Measurements from ENCODE around the gene IL17D.
"Not testable (repeated sequence)": the region's sequence is repeated elsewhere in the genome, so short reads cannot be mapped to it uniquely, and the experiment has no call there.

The IL17D gene

DNA sequence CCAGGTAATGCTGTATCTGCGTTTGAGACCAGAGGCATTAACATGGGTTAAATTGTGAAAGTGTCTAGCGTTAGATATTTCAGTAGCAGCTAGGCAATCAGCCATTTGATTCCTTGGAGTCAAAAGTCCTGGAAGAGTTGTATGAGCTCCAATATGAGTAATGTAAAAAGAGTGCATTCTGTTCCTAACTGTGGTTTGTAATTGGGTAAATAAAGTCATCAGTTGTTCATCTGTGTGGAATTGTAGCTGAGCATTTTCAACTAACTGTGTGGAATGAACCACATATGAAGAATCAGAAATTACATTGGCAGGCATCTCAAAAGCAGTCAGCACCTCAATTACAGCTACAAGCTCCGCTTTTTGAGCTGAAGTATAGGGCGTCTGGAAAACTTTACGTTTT is 22.0 kb upstream of the IL17D start:
- DNase-seq, H3K36me3 Mint-ChIP-seq, H3K9me3 Mint-ChIP-seq, H3K27ac Mint-ChIP-seq, H3K4me1 Mint-ChIP-seq, H3K4me3 Mint-ChIP-seq, CTCF ChIA-PET, H3K27me3 Mint-ChIP-seq: not testable (repeated sequence)

DNA sequence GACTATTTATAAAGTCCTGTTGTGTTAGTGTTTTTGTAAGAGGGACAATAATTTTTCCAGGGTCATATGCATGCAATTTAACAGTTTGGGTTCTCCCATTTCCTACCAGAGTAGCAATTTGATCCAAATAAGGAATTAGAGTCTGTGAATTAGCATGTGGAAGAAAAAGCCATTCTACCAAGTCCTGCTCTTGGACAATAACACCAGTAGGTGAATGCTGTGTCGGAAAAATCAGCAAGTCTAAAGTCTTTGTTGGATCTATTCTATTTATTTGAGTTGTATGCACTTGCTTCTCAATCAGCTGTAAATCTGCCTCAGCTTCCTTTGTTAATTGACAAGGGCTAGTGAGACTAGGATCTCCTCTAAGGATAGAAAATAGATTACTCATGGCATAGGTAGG is 21.4 kb upstream of the IL17D start:
- Mint-ChIP-seq H3K4me3 (no peak overlapping the region), H3K36me3 (no peaks in the 10 kb centered on the region), H3K4me1 (no peaks in the 10 kb centered on the region), H3K27ac (no peak overlapping the region), H3K27me3 (no peaks in the 10 kb centered on the region), H3K9me3 (no peaks in the 10 kb centered on the region)
- DNase-seq = no peak
- CTCF ChIA-PET = no interaction called here

DNA sequence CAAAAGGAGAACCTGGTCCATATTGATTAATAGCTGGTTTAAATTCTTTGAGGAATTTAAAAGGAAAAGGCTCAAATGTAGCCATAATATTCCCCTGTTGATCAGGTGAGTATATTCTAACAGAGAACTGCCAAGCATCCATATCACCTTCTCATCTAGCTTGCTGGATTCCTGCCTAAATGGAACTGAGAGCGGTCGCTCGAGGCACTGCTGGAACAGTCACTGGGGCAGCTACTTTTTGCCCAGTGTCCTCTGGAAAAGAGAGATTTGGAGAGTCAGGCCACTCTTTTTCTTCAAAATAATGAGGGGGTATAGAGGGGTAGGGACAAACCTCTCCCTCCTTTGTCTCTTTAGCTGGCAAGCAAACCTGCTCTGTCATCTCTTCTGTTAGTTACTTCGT is 19.5 kb upstream of the IL17D start:
- H3K4me1 Mint-ChIP-seq = no peaks in the 10 kb centered on the region
- H3K27me3 Mint-ChIP-seq = no peaks in the 10 kb centered on the region

DNA sequence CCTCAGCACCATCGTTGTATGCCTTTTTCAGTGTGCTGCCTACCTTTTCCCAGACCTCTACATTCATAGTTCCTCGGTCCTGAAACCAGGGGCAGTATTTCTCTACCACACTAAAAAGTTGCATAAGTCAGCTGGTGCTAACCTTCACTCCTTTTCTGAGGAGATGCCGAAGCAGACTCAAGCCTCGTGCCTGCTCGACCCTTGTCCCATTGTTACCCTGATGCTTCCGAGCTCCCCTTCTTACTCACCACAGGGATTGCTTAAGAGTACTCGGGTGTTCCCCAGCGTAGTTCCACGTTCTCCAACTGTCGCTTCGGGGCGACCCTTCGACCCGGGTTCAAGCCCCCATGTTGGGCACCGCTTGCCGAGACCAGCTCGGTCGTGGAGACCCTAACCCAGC is 19.0 kb upstream of the IL17D start:
- no peak overlapping the region for H3K27ac Mint-ChIP-seq
- H3K36me3 Mint-ChIP-seq = no peaks in the 10 kb centered on the region
- CTCF ChIA-PET = no interaction called here
- no peak for DNase-seq
- no peaks in the 10 kb centered on the region for H3K9me3 Mint-ChIP-seq
- no peaks in the 10 kb centered on the region for H3K27me3 Mint-ChIP-seq
- no peaks in the 10 kb centered on the region for H3K4me1 Mint-ChIP-seq
- no peak overlapping the region for H3K4me3 Mint-ChIP-seq

More for the DNA sequence above, 19.5 kb upstream of the IL17D start:
- no peak overlapping the region for H3K27ac Mint-ChIP-seq
- no peak for DNase-seq
- H3K36me3 Mint-ChIP-seq = no peaks in the 10 kb centered on the region
- no peaks in the 10 kb centered on the region for H3K9me3 Mint-ChIP-seq
- no peak overlapping the region for H3K4me3 Mint-ChIP-seq
- CTCF ChIA-PET = no interaction called here

DNA sequence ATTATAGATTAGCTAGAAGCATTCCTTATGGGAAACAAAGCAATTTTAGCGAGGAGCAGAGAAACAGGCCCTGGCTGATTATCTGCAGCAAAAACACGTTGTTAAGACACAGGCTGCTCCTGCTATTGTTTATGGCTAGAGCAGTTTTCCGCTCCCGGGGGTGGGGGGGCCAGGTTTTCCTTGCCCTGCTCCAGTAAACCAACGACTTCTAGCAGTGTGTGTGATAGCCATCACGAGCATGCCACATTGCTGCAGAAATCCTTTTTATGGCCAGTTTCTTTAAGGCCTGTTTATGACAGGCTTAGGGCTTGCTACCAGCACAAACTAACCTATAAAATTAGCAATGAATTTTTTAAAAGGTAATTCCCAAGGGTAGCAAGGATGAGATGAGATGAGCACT is 18.4 kb upstream of the IL17D start:
- CTCF ChIA-PET = no interaction called here
- Mint-ChIP-seq H3K36me3 (no peaks in the 10 kb centered on the region), H3K27ac (no peak overlapping the region), H3K4me1 (no peaks in the 10 kb centered on the region), H3K4me3 (no peak overlapping the region), H3K9me3 (no peaks in the 10 kb centered on the region), H3K27me3 (no peaks in the 10 kb centered on the region)
- DNase-seq = no peak

DNA sequence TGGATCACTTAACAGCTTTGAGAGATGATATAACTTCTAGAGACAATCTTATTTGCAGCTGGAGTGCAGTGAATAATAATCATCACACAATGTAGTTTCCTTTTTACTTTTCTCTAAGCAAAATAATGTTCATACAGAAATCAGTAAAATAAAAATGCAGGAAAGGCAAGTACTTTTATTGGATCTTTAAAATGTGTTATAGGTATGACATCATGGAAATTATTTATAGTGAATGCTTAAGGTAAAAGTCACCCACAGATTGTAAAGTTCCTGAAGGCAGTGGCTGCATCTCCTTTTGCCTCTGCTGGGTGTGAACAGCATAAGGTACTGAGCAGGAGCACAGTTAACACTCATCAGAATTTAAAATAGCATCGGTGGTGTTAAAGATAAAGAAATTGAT is 17.3 kb upstream of the IL17D start:
- no peak for DNase-seq
- Mint-ChIP-seq H3K4me3 (no peak overlapping the region), H3K9me3 (no peaks in the 10 kb centered on the region), H3K4me1 (no peaks in the 10 kb centered on the region), H3K27me3 (no peaks in the 10 kb centered on the region), H3K27ac (no peak overlapping the region), H3K36me3 (no peaks in the 10 kb centered on the region)
- CTCF ChIA-PET = no interaction called here

DNA sequence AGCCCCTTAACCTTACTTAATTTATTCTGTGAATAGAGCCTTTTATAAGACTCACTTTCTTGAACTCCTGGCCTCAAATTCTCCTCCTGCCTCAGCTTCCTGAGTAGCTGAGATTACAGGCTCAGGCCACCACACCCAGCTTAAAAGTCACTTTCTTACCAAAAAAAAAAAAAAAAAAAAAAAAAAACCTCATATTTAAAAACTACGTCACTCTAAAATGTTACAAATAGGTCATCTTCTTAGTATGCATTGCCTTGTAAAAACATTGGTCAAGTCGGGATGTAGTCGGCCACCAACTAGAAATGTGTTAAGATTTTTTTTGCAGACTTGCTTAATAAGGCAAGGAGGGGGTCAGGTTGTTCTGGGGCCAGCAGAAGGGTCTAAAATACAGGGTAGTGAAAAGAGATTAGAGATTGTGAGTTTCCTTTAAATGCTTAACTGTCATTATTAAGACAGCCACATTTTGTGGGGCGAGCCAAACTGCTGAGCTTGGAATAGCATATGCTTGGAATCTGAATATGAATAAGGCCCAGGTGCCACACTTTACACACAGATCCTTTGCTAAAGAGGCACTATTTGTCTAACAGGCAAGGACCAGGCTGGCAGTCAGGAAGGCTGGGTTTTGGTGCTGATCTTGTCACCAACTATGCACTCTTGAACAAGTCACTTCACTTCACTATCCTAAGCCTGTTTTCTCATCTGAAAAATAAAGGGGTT is 16.5 kb upstream of the IL17D start:
- CTCF ChIA-PET = no interaction called here
- H3K36me3 Mint-ChIP-seq = no peaks in the 10 kb centered on the region
- H3K9me3 Mint-ChIP-seq = no peaks in the 10 kb centered on the region
- H3K27ac Mint-ChIP-seq = no peak overlapping the region
- H3K4me1 Mint-ChIP-seq = no peaks in the 10 kb centered on the region
- no peaks in the 10 kb centered on the region for H3K27me3 Mint-ChIP-seq
- no peak overlapping the region for H3K4me3 Mint-ChIP-seq
- DNase-seq = no peak

DNA sequence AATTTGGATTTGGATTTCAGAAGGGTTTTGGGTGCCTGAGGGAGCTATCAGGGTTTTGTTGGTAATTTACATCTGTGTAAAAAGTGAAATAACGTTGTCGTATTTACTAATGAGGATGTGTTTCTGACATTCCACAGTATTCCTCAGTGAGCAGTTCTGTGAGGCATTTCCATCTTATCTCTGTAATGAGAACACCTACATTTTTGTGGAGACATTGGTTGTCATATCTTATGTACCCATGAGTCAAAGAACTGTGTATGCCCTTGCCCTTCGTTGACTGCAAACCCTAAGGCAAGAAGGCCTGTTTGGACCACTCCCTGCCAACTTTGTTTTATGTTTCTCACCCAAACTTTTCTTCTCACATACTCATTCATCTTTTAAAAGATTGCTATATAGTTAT is 14.2 kb upstream of the IL17D start:
- Mint-ChIP-seq H3K9me3 (no peaks in the 10 kb centered on the region), H3K4me3 (no peak overlapping the region), H3K4me1 (no peaks in the 10 kb centered on the region), H3K27me3 (peaks cover 4% of the 10 kb centered on the region), H3K27ac (no peak overlapping the region), H3K36me3 (no peaks in the 10 kb centered on the region)
- CTCF ChIA-PET = no interaction called here
- no peak for DNase-seq

DNA sequence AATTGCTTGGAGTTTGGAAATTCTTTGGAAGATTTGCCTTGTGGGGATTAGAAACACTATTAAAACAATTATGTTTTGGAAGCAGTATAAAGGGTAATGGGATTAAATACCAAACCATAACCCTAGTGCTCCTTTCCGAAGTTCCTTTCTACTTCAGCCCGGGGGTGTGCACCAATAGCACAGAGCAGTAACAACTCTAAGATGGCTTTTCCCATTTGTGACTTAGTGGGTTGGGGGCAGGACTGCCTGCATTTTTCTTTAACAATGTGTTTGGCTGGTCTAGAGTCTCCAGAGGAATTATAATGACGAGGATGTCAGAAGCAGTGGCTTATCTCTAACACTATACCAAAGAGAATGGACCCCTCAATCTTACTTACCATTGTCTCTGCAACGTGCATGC is 11.9 kb upstream of the IL17D start:
- H3K36me3 Mint-ChIP-seq = no peaks in the 10 kb centered on the region
- no peak overlapping the region for H3K27ac Mint-ChIP-seq
- H3K27me3 Mint-ChIP-seq = peaks cover 10% of the 10 kb centered on the region
- no peaks in the 10 kb centered on the region for H3K4me1 Mint-ChIP-seq
- DNase-seq = no peak
- H3K4me3 Mint-ChIP-seq = no peak overlapping the region
- no peaks in the 10 kb centered on the region for H3K9me3 Mint-ChIP-seq
- CTCF ChIA-PET = no interaction called here

DNA sequence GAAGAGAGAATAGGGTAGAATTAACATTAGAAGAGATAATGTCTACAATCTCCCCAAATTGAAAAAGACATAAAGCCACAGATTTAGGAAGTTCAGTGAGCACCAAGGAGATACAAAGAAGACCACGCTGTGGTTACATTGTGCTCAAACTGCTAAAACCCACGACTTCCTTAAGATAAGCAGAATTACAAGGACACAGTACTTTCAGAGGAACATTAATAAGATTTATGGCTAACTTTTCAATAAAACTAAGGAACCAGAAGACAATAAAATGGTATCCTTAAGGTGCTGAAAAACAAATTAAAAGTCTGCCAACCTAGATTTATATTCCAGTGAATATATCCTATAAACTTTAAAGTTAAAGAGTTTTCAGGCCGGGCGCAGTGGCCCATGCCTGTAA is 7.4 kb upstream of the IL17D start:
- Mint-ChIP-seq H3K27me3 (peaks cover 35% of the 10 kb centered on the region), H3K4me3 (no peak overlapping the region), H3K27ac (no peak overlapping the region), H3K36me3 (no peaks in the 10 kb centered on the region), H3K9me3 (no peaks in the 10 kb centered on the region), H3K4me1 (no peaks in the 10 kb centered on the region)
- no peak for DNase-seq
- CTCF ChIA-PET = no interaction called here

DNA sequence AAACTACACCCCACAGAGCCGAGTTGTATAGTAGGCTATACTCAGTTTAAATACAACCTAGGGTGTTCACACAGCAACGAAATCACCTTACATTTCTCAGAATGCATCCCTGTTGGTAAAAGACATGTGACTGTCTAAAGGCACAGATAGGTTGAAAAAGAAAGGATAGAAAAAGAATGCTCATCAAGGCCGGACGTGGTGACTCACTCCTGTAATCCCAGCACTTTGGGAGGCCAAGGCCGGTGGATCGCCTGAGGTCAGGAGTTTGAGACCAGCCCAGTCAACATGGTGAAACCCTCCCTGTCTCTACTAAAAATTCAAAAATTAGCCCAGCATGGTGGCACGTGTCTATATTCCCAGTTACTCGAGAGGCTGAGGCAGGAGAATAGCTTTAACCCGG is 3.8 kb upstream of the IL17D start:
- H3K27ac Mint-ChIP-seq = no peak overlapping the region
- H3K9me3 Mint-ChIP-seq = no peaks in the 10 kb centered on the region
- H3K36me3 Mint-ChIP-seq = no peaks in the 10 kb centered on the region
- H3K4me1 Mint-ChIP-seq = peaks cover 11% of the 10 kb centered on the region
- CTCF ChIA-PET = interaction anchor here (0.8 kb wide), 1 partner anchor 129 kb away, joined by 3 read pairs; no protein-coding TSS in a partner anchor
- peaks cover 53% of the 10 kb centered on the region for H3K27me3 Mint-ChIP-seq
- DNase-seq = no peak
- H3K4me3 Mint-ChIP-seq = no peak overlapping the region

DNA sequence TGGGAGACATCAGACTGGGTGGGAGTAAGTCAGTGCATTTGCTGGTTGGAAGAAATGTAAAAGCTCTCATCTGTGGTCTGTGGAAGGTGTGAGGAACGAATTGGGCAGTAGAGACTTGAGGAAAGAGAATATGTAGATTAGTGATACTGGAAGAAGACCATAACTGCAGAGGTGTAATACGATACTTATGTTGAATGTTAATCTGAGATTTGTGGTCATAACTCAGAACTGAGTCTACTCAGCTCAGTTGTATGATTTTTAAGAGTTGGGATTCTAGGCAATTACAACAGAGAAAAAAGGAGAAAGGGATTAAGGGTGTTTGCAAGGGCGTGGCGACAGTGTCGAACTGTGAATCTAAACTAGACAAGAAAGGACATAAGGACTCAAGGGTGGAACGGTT is 3.2 kb upstream of the IL17D start:
- Mint-ChIP-seq H3K27ac (no peak overlapping the region), H3K9me3 (no peaks in the 10 kb centered on the region), H3K36me3 (no peaks in the 10 kb centered on the region), H3K27me3 (peaks cover 57% of the 10 kb centered on the region), H3K4me1 (peaks cover 11% of the 10 kb centered on the region), H3K4me3 (no peak overlapping the region)
- DNase-seq = no peak
- CTCF ChIA-PET = interaction anchor here (0.8 kb wide), 1 partner anchor 129 kb away, joined by 3 read pairs; no protein-coding TSS in a partner anchor

DNA sequence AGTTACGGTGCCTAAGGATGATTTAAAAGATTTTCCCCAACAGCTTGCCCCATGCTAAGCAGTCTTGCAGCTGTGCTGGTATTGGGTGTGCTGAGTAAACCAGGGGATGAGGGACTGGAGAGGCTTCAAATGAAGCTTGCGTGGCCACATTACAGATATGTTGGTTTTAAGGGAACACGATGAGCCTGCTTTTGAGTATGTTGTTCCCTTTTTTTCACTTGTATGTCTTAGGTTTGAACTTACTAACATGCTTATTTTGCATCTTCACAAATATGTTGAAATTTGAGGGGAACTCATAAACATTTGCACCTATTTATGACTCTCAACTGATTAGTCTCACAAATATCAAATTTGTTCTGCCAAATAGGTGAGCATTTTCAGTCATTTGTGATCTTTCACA is 2.0 kb upstream of the IL17D start:
- H3K4me1 Mint-ChIP-seq = peaks cover 11% of the 10 kb centered on the region
- no peak for DNase-seq
- H3K27ac Mint-ChIP-seq = no peak overlapping the region
- peaks cover 69% of the 10 kb centered on the region for H3K27me3 Mint-ChIP-seq
- no peaks in the 10 kb centered on the region for H3K36me3 Mint-ChIP-seq
- no peak overlapping the region for H3K4me3 Mint-ChIP-seq
- CTCF ChIA-PET = interaction anchor here (1.0 kb wide), 1 partner anchor 224 kb away, joined by 5 read pairs; no protein-coding TSS in a partner anchor
- no peaks in the 10 kb centered on the region for H3K9me3 Mint-ChIP-seq

DNA sequence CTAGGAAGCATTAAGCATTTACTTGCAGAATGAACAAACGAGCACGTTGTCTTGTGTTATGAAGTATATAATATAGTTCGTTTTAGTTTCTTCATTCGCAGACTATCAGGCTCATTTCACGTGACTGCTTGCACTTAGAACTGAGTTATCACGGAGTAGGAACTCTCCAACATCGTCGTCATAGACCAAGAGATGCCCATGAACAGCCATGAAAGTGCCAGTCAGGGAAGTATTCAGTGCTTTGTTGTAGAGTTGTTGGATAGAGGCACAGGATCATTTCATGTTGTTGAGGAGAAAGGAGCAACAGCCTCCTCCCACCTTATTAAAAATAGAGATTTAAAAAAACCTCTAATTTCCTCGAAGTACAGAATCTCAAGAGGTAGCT is 977 bp upstream of the IL17D start:
- no peak for DNase-seq
- H3K36me3 Mint-ChIP-seq = no peaks in the 10 kb centered on the region
- H3K4me1 Mint-ChIP-seq = peaks cover 11% of the 10 kb centered on the region
- peak overlapping the region; percentile 81 for H3K4me3 Mint-ChIP-seq
- CTCF ChIA-PET = interaction anchor here (0.8 to 2.3 kb wide), 5 partner anchors 9 to 223 kb away, joined by 3 to 5 read pairs (median 3); no protein-coding TSS in a partner anchor
- H3K27me3 Mint-ChIP-seq = peaks cover 76% of the 10 kb centered on the region
- H3K9me3 Mint-ChIP-seq = no peaks in the 10 kb centered on the region
- H3K27ac Mint-ChIP-seq = no peak overlapping the region

DNA sequence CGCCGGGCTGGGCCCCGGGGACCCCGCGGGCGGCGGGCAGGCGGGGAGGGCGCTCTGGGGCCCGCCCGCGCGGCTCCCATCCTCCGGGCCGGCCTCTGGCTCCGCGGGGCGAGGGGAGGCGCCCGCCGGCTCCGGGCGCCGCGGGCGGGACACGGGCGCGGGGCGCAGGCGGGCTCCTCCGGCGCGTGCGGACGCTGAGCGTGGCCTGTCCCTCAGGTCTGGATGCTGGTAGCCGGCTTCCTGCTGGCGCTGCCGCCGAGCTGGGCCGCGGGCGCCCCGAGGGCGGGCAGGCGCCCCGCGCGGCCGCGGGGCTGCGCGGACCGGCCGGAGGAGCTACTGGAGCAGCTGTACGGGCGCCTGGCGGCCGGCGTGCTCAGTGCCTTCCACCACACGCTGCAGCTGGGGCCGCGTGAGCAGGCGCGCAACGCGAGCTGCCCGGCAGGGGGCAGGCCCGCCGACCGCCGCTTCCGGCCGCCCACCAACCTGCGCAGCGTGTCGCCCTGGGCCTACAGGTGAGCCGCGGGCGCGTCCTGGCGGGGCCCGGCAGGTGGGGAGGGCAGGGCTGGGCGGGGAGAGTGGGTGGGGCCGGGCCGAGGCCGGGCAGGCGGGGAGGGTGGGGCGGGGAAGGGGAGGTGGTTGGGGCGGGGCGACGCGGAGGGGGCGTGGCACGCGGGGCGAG is 420 bp downstream of the IL17D start:
- peak; percentile 82 for DNase-seq
- Mint-ChIP-seq H3K9me3 (no peaks in the 10 kb centered on the region), H3K36me3 (no peaks in the 10 kb centered on the region), H3K27ac (no peak overlapping the region), H3K27me3 (peaks cover 82% of the 10 kb centered on the region), H3K4me3 (no peak overlapping the region), H3K4me1 (peaks cover 11% of the 10 kb centered on the region)
- CTCF ChIA-PET = interaction anchor here (0.7 to 2.3 kb wide), 6 partner anchors 11 to 507 kb away, joined by 3 to 5 read pairs (median 4); partner anchors contain the start of gene XPO4
